ENCODE data around the gene PET100. TPM values are rescaled to one million over a fixed set of nuclear protein-coding genes. Genes with fewer than 3 reads are reported as not detected.

Gene PET100
- total RNA-seq, 1 experiment from 2014 or later, result 126 TPM

DNA sequence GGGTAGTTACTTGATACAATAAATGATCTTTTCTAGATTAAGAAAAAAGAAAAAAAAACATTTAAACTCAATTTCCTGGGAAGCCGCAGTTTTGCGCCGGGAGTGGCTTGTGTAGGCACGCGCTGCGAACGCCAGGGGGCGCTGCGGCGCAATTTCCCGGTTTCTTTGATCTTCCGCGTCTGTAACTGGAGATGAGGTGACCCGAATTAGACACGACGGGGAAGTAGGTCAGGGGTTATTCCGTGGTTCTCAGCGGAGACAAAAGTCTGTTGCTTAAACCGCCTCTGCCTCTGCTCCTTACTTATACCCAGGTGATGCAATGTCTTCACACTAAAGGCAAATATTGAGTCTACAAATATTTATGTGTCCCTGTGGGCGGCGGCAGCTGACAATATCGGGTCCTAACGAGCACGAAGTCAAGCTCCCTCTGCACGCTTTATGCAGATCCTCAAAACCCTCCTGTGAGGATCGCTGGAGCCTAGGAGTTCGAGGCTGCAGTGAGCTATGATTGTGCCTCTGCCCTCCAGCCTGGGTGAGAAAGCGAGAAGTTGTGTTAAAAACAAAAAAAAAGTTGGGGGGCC is 22.6 kb downstream of the PET100 start:
- Histone ChIP-seq H3K9me3 (ENCODE audit: control insufficient read depth in 1 of 2, insufficient read depth in 1 of 2, low read depth in 1 of 2, low read length in 2 of 2) (no peaks in the 10 kb centered on the region), H3K4me3 (replicated peaks in 1 of 2; ENCODE audit: low read depth in 1 of 2, low read length in 2 of 2) (peak overlapping the region; percentile 15 to 49), H3K36me3 (ENCODE audit: control insufficient read depth in 1 of 2, insufficient read depth in 2 of 2, low read length in 2 of 2) (0 out of 4 replicates have a peak, but pooled peaks cover 0 to 3% of the 10 kb centered on the region in 2 experiments), H3K27me3 (ENCODE audit: insufficient read depth, low read length) (no peaks in the 10 kb centered on the region), H4K20me1 (ENCODE audit: insufficient read depth) (no peaks in the 10 kb centered on the region), H3K4me1 (ENCODE audit: control insufficient read depth in 1 of 2, insufficient read depth in 2 of 2, low read length in 2 of 2) (peaks cover 3 to 12% of the 10 kb centered on the region in 2 experiments), H3K4me2 (ENCODE audit: low read length) (peak overlapping the region; percentile 74), H3K9ac (ENCODE audit: low read length) (peak overlapping the region; percentile 23; the same call in 1 of the 2 replicates), H3K79me2 (ENCODE audit: insufficient read depth, low read length) (no peaks in the 10 kb centered on the region), H2AFZ (ENCODE audit: low read depth, low read length, poor library complexity, severe bottlenecking) (peak overlapping the region; percentile 95), H3K27ac (ENCODE audit: low read depth, low read length) (peak overlapping the region; percentile 32; the same call in 1 of the 2 replicates), H3K9me2 (ENCODE audit: insufficient read depth) (no peaks in the 10 kb centered on the region)
- intact Hi-C loops (cut with micrococcal nuclease), result loop anchor here (1.0 kb wide), 1 partner anchor 147 kb away; no protein-coding TSS in a partner anchor
- peak; percentile 65 for TF ChIP-seq YY1 (IDR thresholded peaks at IDR 0.05; ENCODE audit: extremely low read depth, insufficient replicate concordance, low read depth, low read length)
- TF ChIP-seq, protein P1, sequence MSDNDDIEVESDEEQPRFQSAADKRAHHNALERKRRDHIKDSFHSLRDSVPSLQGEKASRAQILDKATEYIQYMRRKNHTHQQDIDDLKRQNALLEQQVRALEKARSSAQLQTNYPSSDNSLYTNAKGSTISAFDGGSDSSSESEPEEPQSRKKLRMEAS (IDR thresholded peaks at IDR 0.05), result peak; percentile 56
- peak; percentile 100 for TF ChIP-seq TCF7L2 (IDR thresholded peaks at IDR 0.05; ENCODE audit: borderline replicate concordance, extremely low read depth, insufficient read depth, insufficient read length)
- TF ChIP-seq, protein P2, sequence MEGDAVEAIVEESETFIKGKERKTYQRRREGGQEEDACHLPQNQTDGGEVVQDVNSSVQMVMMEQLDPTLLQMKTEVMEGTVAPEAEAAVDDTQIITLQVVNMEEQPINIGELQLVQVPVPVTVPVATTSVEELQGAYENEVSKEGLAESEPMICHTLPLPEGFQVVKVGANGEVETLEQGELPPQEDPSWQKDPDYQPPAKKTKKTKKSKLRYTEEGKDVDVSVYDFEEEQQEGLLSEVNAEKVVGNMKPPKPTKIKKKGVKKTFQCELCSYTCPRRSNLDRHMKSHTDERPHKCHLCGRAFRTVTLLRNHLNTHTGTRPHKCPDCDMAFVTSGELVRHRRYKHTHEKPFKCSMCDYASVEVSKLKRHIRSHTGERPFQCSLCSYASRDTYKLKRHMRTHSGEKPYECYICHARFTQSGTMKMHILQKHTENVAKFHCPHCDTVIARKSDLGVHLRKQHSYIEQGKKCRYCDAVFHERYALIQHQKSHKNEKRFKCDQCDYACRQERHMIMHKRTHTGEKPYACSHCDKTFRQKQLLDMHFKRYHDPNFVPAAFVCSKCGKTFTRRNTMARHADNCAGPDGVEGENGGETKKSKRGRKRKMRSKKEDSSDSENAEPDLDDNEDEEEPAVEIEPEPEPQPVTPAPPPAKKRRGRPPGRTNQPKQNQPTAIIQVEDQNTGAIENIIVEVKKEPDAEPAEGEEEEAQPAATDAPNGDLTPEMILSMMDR (IDR thresholded peaks at IDR 0.05 in 2 of 3, conservative IDR thresholded peaks at IDR 0.05 in 1 of 3; ENCODE audit: borderline replicate concordance in 1 of 3, insufficient read depth in 1 of 3, low read depth in 2 of 3, low read length in 2 of 3), result peak; percentile 78 to 96 (median 95)
- TF ChIP-seq CBX3 (IDR thresholded peaks at IDR 0.05; ENCODE audit: low read depth), result peak; percentile 4; the same call in 1 of the 2 replicates
- no peak for TF ChIP-seq EGR1 (IDR thresholded peaks at IDR 0.05; ENCODE audit: low read depth)
- RAD21 ChIA-PET (ENCODE audit: low non-redundant PET in 1 of 2, low total read pairs in 2 of 2, uncharacterized antibody in 2 of 2, unreplicated experiment in 2 of 2), result no interaction called here
- no TSS peak for BruUV-seq (replicated peaks)
- peak; percentile 74 for DNase-seq (ENCODE audit: low read depth, low spot score)
- POLR2A ChIA-PET, result interaction anchor here (1.6 kb wide), 1 partner anchor 29 kb away, joined by 3 read pairs; the partner anchor contains the start of gene TRAPPC5
- peak; percentile 83 for ATAC-seq
- CTCF ChIA-PET, result interaction anchor here (0.7 to 1.6 kb wide), 6 partner anchors 9 to 147 kb away, joined by 3 to 8 read pairs (median 4); partner anchors contain the start of genes RETN and TRAPPC5
